Tongue (tissue), 2 donors: ENCODE data around the gene MBD4. TPM values are rescaled to one million over a fixed set of nuclear protein-coding genes. Genes with fewer than 3 reads are reported as not detected.
A peak's percentile ranks its signal among the peaks of the same experiment; 100 is the strongest.

ENCODE experiments used
- DNase-seq: peaks from one replicate; pipeline ENCODE4 v3.0.0-alpha.2; 2015
- total RNA-seq: library from RNA; depleted of rRNA; stranded (reverse); fragments of >200 nt; gene quantifications from one replicate; pipeline ENCODE4 v1.2.3, GENCODE V29; 2014

MBD4 gene
- total RNA-seq, 1 donor from 2014 or later = 24.6 TPM

DNA sequence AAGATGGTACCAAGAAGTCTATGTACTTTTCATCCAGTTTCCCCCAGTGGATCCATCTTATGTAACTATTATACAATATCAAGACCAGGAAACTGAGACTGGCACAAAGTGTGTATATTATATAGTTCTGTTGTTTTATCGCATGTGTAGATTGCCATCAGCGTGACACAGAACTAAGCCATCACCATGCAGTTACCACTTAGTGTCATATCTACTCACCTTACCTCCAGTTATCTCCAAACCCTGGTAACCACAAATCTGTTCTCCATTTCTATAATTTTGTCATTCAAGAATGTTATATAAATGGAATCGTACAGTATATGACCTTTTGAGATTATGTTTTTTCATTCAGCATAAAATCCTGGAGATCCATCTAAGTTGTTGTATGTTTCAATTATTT, 23.3 kb upstream of the MBD4 start:
- DNase-seq = no peak

- no peak for DNase-seq
These were observed 22.7 kb upstream of the MBD4 start for GRCh38 chr3:129462361-129462968.

- no peak for DNase-seq
These were observed 21.9 kb upstream of the MBD4 start for GRCh38 chr3:129461461-129462146.

DNA sequence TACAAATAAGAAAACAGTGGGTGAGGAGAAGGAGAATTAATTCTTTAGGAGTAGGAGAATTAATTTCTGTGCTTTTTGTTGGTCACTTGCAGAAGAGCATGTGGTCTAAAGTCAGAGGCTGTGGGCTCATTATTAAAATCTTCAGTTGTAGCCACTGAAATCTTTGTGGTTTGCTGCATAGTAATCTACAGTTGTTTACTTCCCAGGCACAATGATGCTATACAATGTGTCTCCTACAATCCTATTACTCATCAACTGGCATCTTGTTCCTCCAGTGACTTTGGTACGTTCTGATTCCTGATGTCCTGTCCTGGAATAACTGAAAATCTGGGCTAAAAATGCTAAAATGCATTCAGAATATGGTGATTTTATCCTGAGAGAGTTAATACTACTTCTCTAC, 21.3 kb upstream of the MBD4 start:
- no peak for DNase-seq

GRCh38 chr3:129460572-129460971, 20.8 kb upstream of the MBD4 start:
- DNase-seq = no peak

DNA sequence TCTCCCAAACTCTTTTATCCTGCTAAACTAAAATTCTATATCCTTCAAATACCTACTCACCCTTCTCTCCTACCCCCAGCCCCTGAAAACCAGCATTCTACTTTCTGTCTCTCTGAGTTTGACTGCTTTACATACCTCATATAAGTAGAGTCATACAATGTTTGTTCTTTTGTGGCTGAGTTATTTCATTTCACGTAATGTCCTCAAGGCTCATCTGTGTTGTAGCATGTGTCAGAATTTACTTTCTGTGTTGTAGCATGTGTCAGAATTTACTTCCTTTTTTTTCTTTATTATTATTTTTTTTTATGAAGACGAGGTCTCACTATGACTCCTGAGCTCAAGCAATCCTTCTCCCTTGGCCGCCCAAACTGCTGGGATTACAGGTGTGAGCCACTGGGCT, 20.4 kb upstream of the MBD4 start:
- DNase-seq = no peak

GRCh38 chr3:129453732-129454131, 14.0 kb upstream of the MBD4 start:
- DNase-seq = no peak

DNA sequence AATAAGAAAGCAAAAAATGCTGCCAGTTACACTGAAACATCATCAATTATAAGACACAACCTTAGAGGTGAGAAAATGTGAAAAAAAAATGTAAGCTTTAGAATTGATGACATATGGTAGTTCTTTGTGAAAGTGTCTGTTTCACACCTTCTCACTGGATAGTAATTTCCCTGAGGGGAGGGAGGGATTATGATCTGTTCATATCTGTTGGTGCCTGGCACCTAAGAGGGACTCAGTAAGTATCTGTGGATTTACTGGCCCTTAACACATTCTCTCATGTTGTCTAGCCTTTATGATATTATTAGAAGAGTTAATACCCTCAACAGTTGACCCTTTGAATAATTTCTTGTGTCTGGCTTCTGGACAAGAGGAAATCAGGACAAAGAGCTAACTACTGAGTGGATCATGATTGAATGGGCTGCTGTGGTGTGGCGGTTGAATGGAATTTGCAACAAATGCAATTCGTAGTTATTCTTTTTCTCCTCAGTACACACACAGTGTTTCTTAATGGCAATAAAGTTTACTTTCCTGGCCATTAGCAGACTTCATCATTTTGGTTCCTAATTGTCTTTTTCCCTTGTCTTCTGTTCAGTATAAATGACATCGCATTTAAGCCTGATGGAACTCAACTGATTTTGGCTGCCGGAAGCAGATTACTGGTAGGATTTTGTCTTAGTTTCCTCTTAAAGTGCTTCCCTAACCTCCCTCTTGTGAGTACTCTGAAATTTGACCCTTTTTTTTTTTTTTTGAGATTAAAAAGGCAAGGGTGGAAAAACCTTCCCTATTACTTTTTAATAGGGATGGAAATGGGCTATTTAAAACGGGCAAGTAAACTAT, 9.7 kb upstream of the MBD4 start:
- no peak for DNase-seq

GRCh38 chr3:129448186-129448895, 8.6 kb upstream of the MBD4 start:
- DNase-seq = no peak

GRCh38 chr3:129446926-129447325, 7.2 kb upstream of the MBD4 start:
- no peak for DNase-seq

DNA sequence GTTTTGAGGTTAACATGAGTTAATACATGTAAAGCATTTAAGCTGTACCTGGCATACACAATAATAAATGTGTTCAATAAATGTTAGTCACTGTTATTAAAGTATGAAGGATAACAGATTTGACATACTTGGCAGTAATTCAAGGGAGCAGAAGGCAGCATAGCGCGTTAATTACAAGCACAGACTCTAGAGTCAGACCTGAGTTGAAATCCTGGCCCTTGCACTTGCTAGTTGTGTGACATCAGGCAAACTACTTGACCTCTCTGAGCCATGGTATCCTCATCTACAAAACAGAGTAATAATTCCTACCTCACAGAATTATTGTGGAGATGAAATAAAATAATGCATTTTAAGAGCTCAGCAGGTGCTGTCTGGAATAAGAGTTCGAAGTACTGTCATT, 5.7 kb upstream of the MBD4 start:
- no peak for DNase-seq

- no peak for DNase-seq
These were observed 3.2 kb upstream of the MBD4 start for GRCh38 chr3:129442947-129443346.

DNA sequence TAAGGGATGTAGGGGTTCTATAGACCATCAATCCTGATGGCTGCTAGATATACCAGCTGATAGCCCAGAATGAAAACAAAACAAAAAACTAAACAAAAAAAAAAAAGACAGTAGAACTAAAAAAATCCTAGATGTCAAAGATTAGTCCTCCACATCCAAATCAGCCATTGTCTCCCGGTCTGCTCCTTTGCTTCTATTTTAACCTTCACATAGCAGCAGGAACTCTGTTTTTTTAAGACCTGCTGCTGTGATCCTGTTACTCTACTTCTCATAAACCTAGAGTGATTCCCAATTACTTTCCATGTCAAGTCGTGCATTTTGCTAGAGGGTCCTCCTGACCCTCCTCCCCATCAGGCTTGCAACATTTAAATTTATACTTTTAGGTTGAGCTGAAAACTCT, 2.7 kb upstream of the MBD4 start:
- no peak for DNase-seq

DNA sequence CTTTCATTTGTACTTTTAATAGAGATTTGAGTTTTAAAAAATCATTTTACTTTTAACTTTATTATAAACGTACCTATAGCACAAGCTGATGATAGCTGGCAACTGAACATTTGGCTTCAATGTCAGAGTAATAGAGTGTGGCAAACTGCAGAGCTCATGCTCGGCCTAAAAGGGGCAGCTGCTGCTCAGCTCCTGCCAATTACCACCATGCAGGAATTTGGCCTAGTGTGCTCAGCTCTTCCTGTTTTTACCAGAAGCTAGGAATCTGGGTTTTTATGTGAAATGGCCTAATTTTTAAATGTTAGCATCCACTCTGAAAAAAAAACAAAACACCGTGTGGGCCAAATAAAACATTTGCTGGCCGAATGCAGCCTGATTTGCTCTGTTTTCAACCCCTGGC, 2.0 kb upstream of the MBD4 start:
- peak; percentile 87 for DNase-seq

DNA sequence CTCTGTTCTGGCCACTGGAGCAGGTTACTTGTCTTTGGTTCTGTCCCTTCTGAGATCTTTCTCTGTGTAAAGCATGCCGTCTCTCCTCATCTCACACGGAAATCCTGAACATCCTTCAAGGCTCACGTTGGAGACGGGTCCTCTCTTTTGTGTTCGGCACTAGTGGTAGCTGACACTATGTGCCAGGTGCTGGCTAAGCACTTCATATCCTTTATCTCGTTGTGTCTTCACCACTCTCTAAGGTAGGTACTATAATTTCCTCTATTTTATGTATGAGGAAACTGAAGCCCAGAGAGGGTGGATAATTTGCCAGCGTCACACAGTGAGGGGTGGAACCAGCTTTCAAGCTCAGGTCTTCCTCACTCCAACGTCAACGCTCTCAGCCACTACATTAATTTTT, 1.5 kb upstream of the MBD4 start:
- no peak for DNase-seq

GRCh38 chr3:129440618-129441190, 956 bp upstream of the MBD4 start:
- no peak for DNase-seq

DNA sequence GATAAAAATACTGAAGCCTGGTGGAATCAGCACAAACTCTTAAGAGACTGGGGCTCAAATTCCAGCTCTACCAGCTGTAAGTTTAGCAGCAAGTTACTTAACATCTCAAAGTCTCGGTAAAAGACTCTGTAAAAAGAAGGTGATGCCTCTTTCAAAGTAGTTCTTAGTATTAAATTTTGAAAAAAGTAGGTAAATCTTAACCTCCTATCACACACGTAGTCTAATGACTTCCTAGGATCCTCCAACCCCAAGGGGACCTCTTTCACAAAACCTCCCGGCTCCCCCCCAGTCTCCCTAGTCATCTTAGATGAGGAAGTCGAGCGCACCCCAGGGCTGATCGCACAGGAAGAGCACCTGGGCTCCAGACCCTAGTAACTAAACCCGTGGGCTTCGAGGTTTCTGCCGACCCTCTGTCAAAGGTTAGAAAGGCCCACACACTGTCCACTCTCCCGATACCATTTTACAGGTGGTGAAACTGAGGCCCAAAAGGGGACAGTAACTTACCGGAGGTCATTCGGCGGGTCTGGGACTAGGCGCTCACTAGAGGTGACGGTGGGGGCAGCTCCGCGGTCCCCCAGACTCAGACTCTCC, 427 bp downstream of the MBD4 start:
- DNase-seq = peak; percentile 5

DNA sequence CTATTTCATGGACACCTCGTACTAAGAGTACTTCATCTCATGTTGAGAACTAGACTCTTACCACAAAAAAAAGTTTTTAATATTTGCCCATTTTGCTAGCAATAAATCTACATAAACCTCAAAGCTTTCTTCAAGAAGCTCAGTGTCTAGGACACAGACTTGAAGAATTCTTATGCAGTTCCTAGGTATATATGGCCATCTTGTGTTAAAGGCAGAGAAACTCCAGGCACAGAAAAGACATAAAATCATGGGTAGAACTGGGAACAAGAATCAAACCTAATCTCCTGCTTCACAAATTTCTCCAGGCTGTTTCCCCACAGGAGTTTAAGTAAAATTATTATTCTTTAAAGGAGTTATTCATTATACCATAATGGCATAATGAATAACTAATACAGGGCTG, 4.4 kb downstream of the MBD4 start:
- DNase-seq = no peak

DNA sequence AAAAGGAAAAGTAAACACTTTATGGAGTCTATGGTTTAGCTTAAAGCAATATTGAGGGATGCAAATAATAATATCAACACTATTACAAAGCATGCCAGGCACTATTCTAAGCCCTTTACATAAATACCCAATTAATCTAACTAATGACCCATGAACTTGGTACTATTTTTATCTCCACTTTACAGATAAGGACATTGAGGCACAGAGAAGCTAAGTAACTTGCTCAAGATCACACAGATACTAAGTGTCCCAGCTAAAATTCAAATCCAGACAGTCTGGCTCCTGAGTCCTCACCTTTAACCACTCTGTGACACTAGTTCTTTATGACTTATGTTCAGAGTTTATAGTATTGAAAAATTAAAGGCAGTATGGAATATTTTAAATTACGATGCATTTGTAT, 5.6 kb downstream of the MBD4 start:
- no peak for DNase-seq

GRCh38 chr3:129433565-129433964, 6.2 kb downstream of the MBD4 start:
- DNase-seq = no peak

DNA sequence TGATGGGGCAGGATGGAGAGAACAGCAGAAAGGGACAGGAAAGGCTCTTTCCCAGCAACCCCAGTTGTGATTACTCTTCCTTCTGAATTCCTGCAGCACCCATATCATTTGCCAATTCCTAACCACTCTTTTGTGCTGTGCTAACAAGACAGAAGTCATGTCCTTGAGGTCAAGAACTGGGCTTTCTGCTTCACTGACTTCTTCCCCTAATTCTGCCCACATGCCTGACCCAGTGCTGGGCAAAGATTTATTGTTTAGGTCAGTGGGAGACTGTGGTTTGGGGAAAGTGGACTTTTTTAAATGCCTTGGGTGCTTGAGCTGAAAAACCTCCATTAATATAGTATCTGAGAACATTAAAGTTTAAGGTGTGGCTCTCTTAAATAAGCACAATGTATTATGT, 7.1 kb downstream of the MBD4 start:
- DNase-seq = no peak

DNA sequence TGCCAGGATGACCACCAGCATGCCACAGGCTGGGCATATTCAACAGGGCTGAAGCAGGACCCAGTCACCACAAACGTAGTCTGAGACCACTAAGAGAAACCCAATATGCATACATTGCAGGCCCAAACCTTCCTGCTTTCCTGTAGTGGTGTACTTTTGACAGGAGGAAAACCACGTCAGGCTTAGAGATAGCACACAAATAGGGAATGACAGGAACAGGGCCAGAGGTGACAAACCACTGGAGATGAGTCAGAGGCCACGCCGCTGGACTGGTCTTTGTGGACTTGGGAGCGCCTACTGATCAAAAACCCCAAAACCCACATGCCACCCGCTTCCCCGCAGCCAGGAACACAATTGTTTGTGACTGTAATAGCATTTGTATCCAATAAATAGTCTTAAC, 7.7 kb downstream of the MBD4 start:
- DNase-seq = no peak
